Measurements from ENCODE around the gene OSBPL1A. TPM values are rescaled to one million over a fixed set of nuclear protein-coding genes. Genes with fewer than 3 reads are reported as not detected.

OSBPL1A gene
- total RNA-seq, 6 experiments from 2014 or later = 6.2 to 16.3 (median 13.7) TPM

DNA sequence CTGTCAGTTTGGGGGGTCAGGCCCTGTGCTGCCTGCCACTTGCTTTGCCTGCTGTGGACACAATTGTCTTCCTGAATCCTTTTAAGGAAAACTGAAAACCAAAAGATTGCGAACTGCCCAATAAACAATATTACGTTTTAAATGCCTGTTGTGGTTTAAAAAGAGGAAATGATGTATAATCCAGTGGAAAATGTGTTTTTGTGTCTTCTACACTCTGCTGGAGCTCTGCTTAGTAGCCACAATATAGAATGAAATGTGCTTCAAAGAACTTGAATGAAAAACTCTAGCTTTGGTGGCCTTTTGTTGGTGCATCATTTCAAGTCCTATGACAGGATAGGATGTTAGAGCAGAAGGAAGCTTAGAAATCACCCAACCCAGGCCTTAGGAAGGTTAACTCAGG is 282.0 kb downstream of the OSBPL1A start:
- H3K36me3 Mint-ChIP-seq (ENCODE audit: low read depth) = peaks cover 3% of the 10 kb centered on the region
- TF ChIP-seq, protein P1, sequence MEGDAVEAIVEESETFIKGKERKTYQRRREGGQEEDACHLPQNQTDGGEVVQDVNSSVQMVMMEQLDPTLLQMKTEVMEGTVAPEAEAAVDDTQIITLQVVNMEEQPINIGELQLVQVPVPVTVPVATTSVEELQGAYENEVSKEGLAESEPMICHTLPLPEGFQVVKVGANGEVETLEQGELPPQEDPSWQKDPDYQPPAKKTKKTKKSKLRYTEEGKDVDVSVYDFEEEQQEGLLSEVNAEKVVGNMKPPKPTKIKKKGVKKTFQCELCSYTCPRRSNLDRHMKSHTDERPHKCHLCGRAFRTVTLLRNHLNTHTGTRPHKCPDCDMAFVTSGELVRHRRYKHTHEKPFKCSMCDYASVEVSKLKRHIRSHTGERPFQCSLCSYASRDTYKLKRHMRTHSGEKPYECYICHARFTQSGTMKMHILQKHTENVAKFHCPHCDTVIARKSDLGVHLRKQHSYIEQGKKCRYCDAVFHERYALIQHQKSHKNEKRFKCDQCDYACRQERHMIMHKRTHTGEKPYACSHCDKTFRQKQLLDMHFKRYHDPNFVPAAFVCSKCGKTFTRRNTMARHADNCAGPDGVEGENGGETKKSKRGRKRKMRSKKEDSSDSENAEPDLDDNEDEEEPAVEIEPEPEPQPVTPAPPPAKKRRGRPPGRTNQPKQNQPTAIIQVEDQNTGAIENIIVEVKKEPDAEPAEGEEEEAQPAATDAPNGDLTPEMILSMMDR (IDR thresholded peaks at IDR 0.05) = no peak
- H3K9me3 Mint-ChIP-seq = no peaks in the 10 kb centered on the region
- no peak for DNase-seq
- H3K27me3 Mint-ChIP-seq (ENCODE audit: insufficient read depth) = no peaks in the 10 kb centered on the region; the same call in 1 of the 2 replicates
- peaks cover 10% of the 10 kb centered on the region for H3K4me1 Mint-ChIP-seq (ENCODE audit: low read depth)
- H3K27ac Mint-ChIP-seq = no peak overlapping the region
- no peak overlapping the region for H3K4me3 Mint-ChIP-seq

DNA sequence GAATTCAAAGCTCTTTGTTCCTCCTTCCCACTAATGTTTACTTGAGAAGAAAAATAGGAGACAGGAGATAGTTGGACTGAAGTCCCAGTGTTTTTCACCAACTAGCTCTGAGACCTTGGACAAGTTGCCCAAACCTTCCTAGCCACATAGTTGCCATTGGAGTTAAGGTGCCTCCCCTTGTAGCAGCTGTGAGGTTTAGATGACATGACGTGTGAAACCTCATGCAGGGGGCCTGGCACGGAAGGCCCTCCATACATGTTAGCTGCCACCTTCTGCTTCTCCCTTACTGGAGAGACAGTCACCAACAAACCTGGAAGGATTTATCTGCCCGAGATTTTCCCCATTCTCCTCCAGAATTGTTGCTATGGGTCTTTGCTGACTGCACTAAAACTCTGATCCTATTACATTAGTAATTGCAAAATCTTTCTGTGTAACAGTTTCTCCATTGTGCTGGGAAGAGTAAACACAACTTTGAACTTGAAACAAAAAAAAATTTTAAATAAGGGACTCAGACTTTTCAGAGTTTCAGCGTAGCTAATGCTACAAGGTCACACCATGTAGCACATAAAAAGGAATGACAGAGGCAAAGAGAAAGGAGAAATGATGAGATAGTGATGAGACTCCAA is 282.6 kb downstream of the OSBPL1A start:
- DNase-seq = no peak

GRCh38 chr18:24112874-24113615 is 284.6 kb downstream of the OSBPL1A start:
- DNase-seq = peak; percentile 12
- no peaks in the 10 kb centered on the region for H3K27me3 Mint-ChIP-seq (ENCODE audit: insufficient read depth)
- H3K4me1 Mint-ChIP-seq (ENCODE audit: low read depth) = peaks cover 10% of the 10 kb centered on the region
- TF ChIP-seq, protein P1 (IDR thresholded peaks at IDR 0.05) = no peak
- no peak overlapping the region for H3K4me3 Mint-ChIP-seq
- H3K27ac Mint-ChIP-seq = no peak overlapping the region
- no peaks in the 10 kb centered on the region for H3K9me3 Mint-ChIP-seq
- H3K36me3 Mint-ChIP-seq (ENCODE audit: low read depth) = no peaks in the 10 kb centered on the region

More for the DNA sequence above, 282.6 kb downstream of the OSBPL1A start:
- peaks cover 10% of the 10 kb centered on the region for H3K4me1 Mint-ChIP-seq (ENCODE audit: low read depth)
- no peaks in the 10 kb centered on the region for H3K36me3 Mint-ChIP-seq (ENCODE audit: low read depth)
- no peaks in the 10 kb centered on the region; the same call in 1 of the 2 replicates for H3K27me3 Mint-ChIP-seq (ENCODE audit: insufficient read depth)
- no peaks in the 10 kb centered on the region for H3K9me3 Mint-ChIP-seq
- H3K4me3 Mint-ChIP-seq = no peak overlapping the region
- TF ChIP-seq, protein P1 (IDR thresholded peaks at IDR 0.05) = no peak
- H3K27ac Mint-ChIP-seq = no peak overlapping the region

DNA sequence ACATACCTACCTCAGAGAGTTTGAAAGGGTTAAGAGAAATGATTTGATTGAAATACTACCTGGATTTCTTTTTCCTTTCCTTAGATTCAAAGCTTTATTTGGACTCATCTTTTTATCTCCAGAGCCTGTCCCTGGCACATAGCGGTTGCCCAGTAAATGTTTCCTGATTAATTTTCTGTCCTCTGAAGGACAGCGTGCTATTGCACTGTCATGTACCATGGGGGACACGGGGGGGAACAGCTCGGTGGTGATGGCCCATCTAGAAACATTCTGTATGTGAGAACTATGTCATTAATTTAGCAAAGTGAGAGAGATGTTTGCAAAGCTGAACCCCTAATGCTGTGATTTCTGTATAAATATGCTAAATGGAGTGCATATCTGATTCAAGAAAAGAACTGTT is 285.2 kb downstream of the OSBPL1A start:
- TF ChIP-seq, protein P1 (IDR thresholded peaks at IDR 0.05) = no peak
- no peaks in the 10 kb centered on the region for H3K9me3 Mint-ChIP-seq
- peaks cover 10% of the 10 kb centered on the region for H3K4me1 Mint-ChIP-seq (ENCODE audit: low read depth)
- no peak overlapping the region for H3K27ac Mint-ChIP-seq
- H3K36me3 Mint-ChIP-seq (ENCODE audit: low read depth) = no peaks in the 10 kb centered on the region
- H3K4me3 Mint-ChIP-seq = no peak overlapping the region
- no peaks in the 10 kb centered on the region for H3K27me3 Mint-ChIP-seq (ENCODE audit: insufficient read depth)
- no peak for DNase-seq

Small RNA genes lying within 50 kb of the gene (microRNA-seq; reads per million reads assigned to microRNA genes)
- 4.6 reads per million for gene MIR320C2

Other genes with a start within 250 kb of the OSBPL1A start
- 10 to 100 TPM; 37.5 to 49.6 (median 45.6) TPM for gene IMPACT, start 28.8 kb upstream of the OSBPL1A start, total RNA-seq (2021; fragmentation: NEBNext Ultra II Directional; extraction: Animal tissue kit (Norgen Biotek cat#: 25700))
- not detected for gene HRH4, start 62.8 kb upstream of the OSBPL1A start, total RNA-seq (2021; fragmentation: NEBNext Ultra II Directional; extraction: Animal tissue kit (Norgen Biotek cat#: 25700))

Measured in HFFc6 (cell line).